Kidney tubule cell (primary cell): Measurements from ENCODE around the gene AS3MT.
A peak's percentile ranks its signal among the peaks of the same experiment; 100 is the strongest.
"Not testable (repeated sequence)": the region's sequence is repeated elsewhere in the genome, so short reads cannot be mapped to it uniquely, and the experiment has no call there.

Experiments used
- DNase-seq: peaks from one replicate; pipeline ENCODE4 v3.0.0-alpha.2; 2018; ENCODE audit warnings: low spot score

Gene AS3MT

GRCh38 chr10:102919246-102919959 lies 50.1 kb downstream of the AS3MT start:
- peak; percentile 51 for DNase-seq

- DNase-seq, result no peak
These were observed 50.9 kb downstream of the AS3MT start for GRCh38 chr10:102919992-102920739.

- DNase-seq, result no peak
These were observed 54.3 kb downstream of the AS3MT start for GRCh38 chr10:102923601-102924000.

- no peak for DNase-seq
These were observed 57.6 kb downstream of the AS3MT start for GRCh38 chr10:102926842-102927241.

- no peak for DNase-seq
These were observed 58.2 kb downstream of the AS3MT start for GRCh38 chr10:102927311-102928010.

GRCh38 chr10:102928442-102928841 lies 59.2 kb downstream of the AS3MT start:
- DNase-seq, result not testable (repeated sequence)

GRCh38 chr10:102930720-102931119 lies 61.5 kb downstream of the AS3MT start:
- no peak for DNase-seq

GRCh38 chr10:102931643-102932042 lies 62.4 kb downstream of the AS3MT start:
- DNase-seq, result peak; percentile 24

GRCh38 chr10:102935505-102935904 lies 66.2 kb downstream of the AS3MT start:
- DNase-seq, result peak; percentile 29

- DNase-seq, result no peak
These were observed 66.8 kb downstream of the AS3MT start for GRCh38 chr10:102935939-102936605.

GRCh38 chr10:102941401-102941800 lies 72.1 kb downstream of the AS3MT start:
- DNase-seq, result no peak

- no peak for DNase-seq
These were observed 76.2 kb downstream of the AS3MT start for GRCh38 chr10:102945449-102945848.

GRCh38 chr10:102945962-102946361 lies 76.7 kb downstream of the AS3MT start:
- no peak for DNase-seq

GRCh38 chr10:102946992-102947391 lies 77.7 kb downstream of the AS3MT start:
- DNase-seq, result no peak

- DNase-seq, result no peak
These were observed 78.9 kb downstream of the AS3MT start for GRCh38 chr10:102948176-102948575.

GRCh38 chr10:102948786-102949185 lies 79.5 kb downstream of the AS3MT start:
- DNase-seq, result no peak

GRCh38 chr10:102949916-102950315 lies 80.6 kb downstream of the AS3MT start:
- DNase-seq, result no peak

GRCh38 chr10:102951316-102951715 lies 82.0 kb downstream of the AS3MT start:
- DNase-seq, result no peak
